HEK293 (cell line): ENCODE data around the gene AP1S2.
A peak's percentile ranks its signal among the peaks of the same experiment; 100 is the strongest.

Experiments used
- CTCF ChIA-PET: fragments of 350-600 bp; formaldehyde crosslinking; extraction: SDS; loops from one replicate; lab custom pipeline; 2021; ENCODE audit warnings: antibody characterized with exemption; lab: Yijun Ruan, JAX
- POLR2A ChIA-PET: fragments of 300-600 bp; formaldehyde crosslinking; extraction: SDS; loops from one replicate; lab custom pipeline; 2020; ENCODE audit warnings: antibody characterized with exemption, inconsistent platforms; lab: Yijun Ruan, JAX
- H3K27ac ChIP-seq: fragments of 200-500 bp; sonication (Bioruptor generic); 2 replicates; pipeline ENCODE4 v1.5.1; 2014; ENCODE audit warnings: low read depth, low read length, control low read depth, inconsistent platforms; ENCODE audit errors: extremely low read depth
- H3K36me3 ChIP-seq, 2 experiments: fragments of 200-500 bp in 1 of 2; sonication (Bioruptor generic) in 1 of 2; 1 replicate in 1 of 2; 2 replicates in 1 of 2; pipeline ENCODE4 v1.5.1; 2014 to 2017; ENCODE audit warnings: inconsistent platforms in 2 of 2, low read length in 2 of 2; ENCODE audit not compliant: control insufficient read depth in 2 of 2, insufficient read depth in 1 of 2
- H3K4me1 ChIP-seq: fragments of 200-500 bp; sonication (Bioruptor generic); 2 replicates; pipeline ENCODE4 v1.5.1; 2014; ENCODE audit warnings: mild to moderate bottlenecking, low read length, inconsistent platforms; ENCODE audit not compliant: control insufficient read depth, insufficient read depth
- H3K4me3 ChIP-seq: 2 replicates; pipeline ENCODE4 v1.5.1; 2011; ENCODE audit warnings: low read depth, mild to moderate bottlenecking, control low read depth, low read length, moderate library complexity
- H3K9me3 ChIP-seq: fragments of 200-500 bp; sonication (Bioruptor generic); 2 replicates; pipeline ENCODE4 v1.5.1; 2014; ENCODE audit warnings: low read depth, low read length, inconsistent platforms; ENCODE audit not compliant: control insufficient read depth, insufficient read depth
- KLF9 ChIP-seq: fragments of 450-650 bp; formaldehyde crosslinking; IDR thresholded peaks from 2 replicates; pipeline ENCODE4 v1.5.1; 2016; ENCODE audit warnings: missing biosample characterization, missing genetic modification characterization, low read depth
- MZF1 ChIP-seq: fragments of 450-650 bp; formaldehyde crosslinking; IDR thresholded peaks from 2 replicates; pipeline ENCODE4 v1.5.1; 2017; ENCODE audit warnings: missing biosample characterization, missing genetic modification characterization, borderline replicate concordance
- OSR2 ChIP-seq: fragments of 450-650 bp; formaldehyde crosslinking; IDR thresholded peaks from 2 replicates; pipeline ENCODE4 v1.5.1; 2016; ENCODE audit warnings: missing biosample characterization, missing genetic modification characterization
- PRDM6 ChIP-seq: fragments of 450-650 bp; formaldehyde crosslinking; IDR thresholded peaks from 2 replicates; pipeline ENCODE4 v1.5.1; 2017; ENCODE audit warnings: missing biosample characterization, missing genetic modification characterization
- RBAK ChIP-seq: fragments of 450-650 bp; formaldehyde crosslinking; IDR thresholded peaks from 2 replicates; pipeline ENCODE4 v1.5.1; 2016; ENCODE audit warnings: missing biosample characterization, missing genetic modification characterization
- ZBTB17 ChIP-seq: fragments of 450-650 bp; formaldehyde crosslinking; IDR thresholded peaks from 2 replicates; pipeline ENCODE4 v1.5.1; 2016; ENCODE audit warnings: missing biosample characterization, missing genetic modification characterization
- ZBTB21 ChIP-seq: fragments of 450-650 bp; formaldehyde crosslinking; IDR thresholded peaks from 2 replicates; pipeline ENCODE4 v1.5.1; 2017; ENCODE audit warnings: missing biosample characterization, missing genetic modification characterization
- ZBTB44 ChIP-seq: fragments of 450-650 bp; IDR thresholded peaks from 2 replicates; pipeline ENCODE4 v1.5.1; 2018; ENCODE audit warnings: missing biosample characterization, mild to moderate bottlenecking, missing genetic modification characterization
- ZFP3 ChIP-seq: fragments of 450-650 bp; formaldehyde crosslinking; IDR thresholded peaks from 2 replicates; pipeline ENCODE4 v1.5.1; 2016; ENCODE audit warnings: low read depth, missing biosample characterization, missing genetic modification characterization
- ZNF146 ChIP-seq: fragments of 450-650 bp; formaldehyde crosslinking; IDR thresholded peaks from 2 replicates; pipeline ENCODE4 v1.5.1; 2016; ENCODE audit warnings: missing biosample characterization, missing genetic modification characterization
- ZNF157 ChIP-seq: fragments of 450-650 bp; formaldehyde crosslinking; IDR thresholded peaks from 2 replicates; pipeline ENCODE4 v1.5.1; 2016; ENCODE audit warnings: missing biosample characterization, missing genetic modification characterization
- ZNF18 ChIP-seq: fragments of 450-650 bp; formaldehyde crosslinking; IDR thresholded peaks from 2 replicates; pipeline ENCODE4 v1.5.1; 2016; ENCODE audit warnings: missing biosample characterization, missing genetic modification characterization
- ZNF214 ChIP-seq: fragments of 450-650 bp; formaldehyde crosslinking; IDR thresholded peaks from 2 replicates; pipeline ENCODE4 v1.5.1; 2017; ENCODE audit warnings: missing biosample characterization, mild to moderate bottlenecking, missing genetic modification characterization, borderline replicate concordance
- ZNF341 ChIP-seq: fragments of 450-650 bp; formaldehyde crosslinking; IDR thresholded peaks from 2 replicates; pipeline ENCODE4; 2016; ENCODE audit warnings: low read depth, missing biosample characterization, missing genetic modification characterization
- ZNF416 ChIP-seq: fragments of 450-650 bp; formaldehyde crosslinking; IDR thresholded peaks from 2 replicates; pipeline ENCODE4 v1.5.1; 2016; ENCODE audit warnings: missing biosample characterization, missing genetic modification characterization
- ZNF549 ChIP-seq: fragments of 450-650 bp; IDR thresholded peaks from 2 replicates; pipeline ENCODE4 v1.5.1; 2018; ENCODE audit warnings: missing biosample characterization, missing genetic modification characterization, mild to moderate bottlenecking, inconsistent platforms, moderate library complexity
- ZNF560 ChIP-seq: fragments of 450-650 bp; formaldehyde crosslinking; IDR thresholded peaks from 2 replicates; pipeline ENCODE4 v1.5.1; 2017; ENCODE audit warnings: missing biosample characterization, missing genetic modification characterization, borderline replicate concordance
- ZNF629 ChIP-seq: fragments of 450-650 bp; formaldehyde crosslinking; IDR thresholded peaks from 2 replicates; pipeline ENCODE4 v1.5.1; 2017; ENCODE audit warnings: missing biosample characterization, missing genetic modification characterization
- ZNF654 ChIP-seq: fragments of 450-650 bp; formaldehyde crosslinking; IDR thresholded peaks from 2 replicates; pipeline ENCODE4 v1.5.1; 2016; ENCODE audit warnings: low read depth, missing biosample characterization, missing genetic modification characterization
- ZNF701 ChIP-seq: fragments of 450-650 bp; formaldehyde crosslinking; IDR thresholded peaks from 2 replicates; pipeline ENCODE4 v1.5.1; 2016; ENCODE audit warnings: missing biosample characterization, missing genetic modification characterization
- ZNF776 ChIP-seq: fragments of 450-650 bp; formaldehyde crosslinking; IDR thresholded peaks from 2 replicates; pipeline ENCODE4 v1.5.0; 2017; ENCODE audit warnings: missing biosample characterization, missing genetic modification characterization, borderline replicate concordance
- ZNF843 ChIP-seq: fragments of 450-650 bp; formaldehyde crosslinking; IDR thresholded peaks from 2 replicates; pipeline ENCODE4 v1.5.1; 2016; ENCODE audit warnings: missing biosample characterization, missing genetic modification characterization
- ZSCAN5A ChIP-seq: fragments of 450-650 bp; formaldehyde crosslinking; IDR thresholded peaks from 2 replicates; pipeline ENCODE4 v1.5.1; 2016; ENCODE audit warnings: missing biosample characterization, missing genetic modification characterization
- ZXDB ChIP-seq: fragments of 450-650 bp; formaldehyde crosslinking; IDR thresholded peaks from 2 replicates; pipeline ENCODE4 v1.5.1; 2016; ENCODE audit warnings: missing biosample characterization, missing genetic modification characterization

AP1S2 gene

GRCh38 chrX:15838017-15838416 is 16.6 kb downstream of the AP1S2 start:
- no peak for TF ChIP-seq ZNF341 (tag by site-specific recombination)
- no peak for TF ChIP-seq ZBTB17
- TF ChIP-seq ZFP3 (tag by site-specific recombination), result no peak
- TF ChIP-seq ZSCAN5A (tag by site-specific recombination), result no peak
- no peak for TF ChIP-seq OSR2 (tag by site-specific recombination)
- no peak for TF ChIP-seq ZNF560 (tag by site-specific recombination)
- no peak for TF ChIP-seq ZNF416 (tag by site-specific recombination)
- TF ChIP-seq MZF1 (tag by site-specific recombination), result no peak
- no peak for TF ChIP-seq ZNF18 (tag by site-specific recombination)
- TF ChIP-seq ZNF157 (tag by site-specific recombination), result no peak
- TF ChIP-seq ZNF654 (tag by site-specific recombination), result no peak
- no peak for TF ChIP-seq ZBTB44 (tag by site-specific recombination)
- TF ChIP-seq ZNF776, result no peak
- no peak for TF ChIP-seq ZNF146
- no peak for TF ChIP-seq ZNF701 (tag by site-specific recombination)
- no peak for TF ChIP-seq ZNF214
- TF ChIP-seq ZBTB21 (tag by site-specific recombination), result no peak
- TF ChIP-seq PRDM6 (tag by site-specific recombination), result no peak
- TF ChIP-seq, all 188 proteins: peak for 0
- no peaks in the 10 kb centered on the region for H3K9me3 ChIP-seq
- peaks cover 20 to 55% of the 10 kb centered on the region in 2 experiments for H3K36me3 ChIP-seq
- H3K4me1 ChIP-seq, result peaks cover 6% of the 10 kb centered on the region
- no peak overlapping the region for H3K27ac ChIP-seq
- CTCF ChIA-PET, result interaction anchor here (0.5 kb wide), 1 partner anchor 71 kb away, joined by 3 read pairs; no protein-coding TSS in a partner anchor
- H3K4me3 ChIP-seq, result no peak overlapping the region
- POLR2A ChIA-PET, result no interaction called here

GRCh38 chrX:15834827-15835595 is 19.6 kb downstream of the AP1S2 start:
- Histone ChIP-seq H3K36me3 (peaks cover 3 to 37% of the 10 kb centered on the region in 2 experiments), H3K27ac (no peak overlapping the region), H3K4me3 (no peak overlapping the region), H3K9me3 (no peaks in the 10 kb centered on the region), H3K4me1 (peaks cover 6% of the 10 kb centered on the region)
- CTCF ChIA-PET, result interaction anchor here (0.6 to 1.4 kb wide), 3 partner anchors 9 to 137 kb away, joined by 3 to 4 read pairs (median 4); no protein-coding TSS in a partner anchor
- POLR2A ChIA-PET, result interaction anchor here (0.9 to 1.5 kb wide), 2 partner anchors 20 kb away, joined by 4 to 5 read pairs; partner anchors contain the start of gene AP1S2
- no peak for TF ChIP-seq ZNF549 (tag by site-specific recombination)
- no peak for TF ChIP-seq RBAK
- TF ChIP-seq ZNF629 (tag by site-specific recombination), result 0 out of 2 replicates have a peak, but pooled peaks have one; percentile 13
- no peak for TF ChIP-seq KLF9
- TF ChIP-seq PRDM6 (tag by site-specific recombination), result peak; percentile 74
- peak; percentile 55; the same call in 1 of the 2 replicates for TF ChIP-seq ZNF843 (tag by site-specific recombination)
- peak; percentile 43; the same call in 1 of the 2 replicates for TF ChIP-seq ZXDB
